H1 (cell line): ENCODE results near the gene SMG9. TPM values are rescaled to one million over a fixed set of nuclear protein-coding genes. Genes with fewer than 3 reads are reported as not detected.
A peak's percentile ranks its signal among the peaks of the same experiment; 100 is the strongest.

Source experiments
- CTCF ChIA-PET: fragments of 300-600 bp; sonication (Branson Sonifier 250); formaldehyde crosslinking; loops from one replicate; lab custom pipeline; 2021; ENCODE audit not compliant: partially characterized antibody; lab: Charles Lee
- POLR2A ChIA-PET: fragments of 300-600 bp; sonication (Branson Sonifier 250); formaldehyde crosslinking; loops from one replicate; lab custom pipeline; 2021; ENCODE audit warnings: inconsistent platforms; ENCODE audit not compliant: partially characterized antibody; lab: Charles Lee
- DNase-seq, 2 experiments: peaks; one replicate each; pipeline versions ENCODE4 v3.0.0 to v3.0.0-alpha.2; 2010 to 2022; ENCODE audit warnings: low spot score in 2 of 2, low read depth in 1 of 2, mixed read lengths in 1 of 2
- FAIRE-seq: peaks from 2 replicates; lab custom pipeline; 2011; peaks lifted over from hg19 to GRCh38; lab: Jason Lieb, UNC
- H2AFZ ChIP-seq: 2 replicates; pipeline ENCODE4 v1.8.1; 2012; ENCODE audit warnings: low read length, inconsistent platforms
- H2AK5ac ChIP-seq: 2 replicates; pipeline ENCODE4 v1.6.1; 2013; ENCODE audit warnings: low read depth, low read length
- H2BK120ac ChIP-seq: replicated peaks from 2 replicates; pipeline ENCODE3; 2013; ENCODE audit warnings: low read depth, low read length, inconsistent platforms
- H2BK12ac ChIP-seq: 2 replicates; pipeline ENCODE4 v1.6.1; 2013; ENCODE audit warnings: low read depth, low read length
- H2BK15ac ChIP-seq: 2 replicates; pipeline ENCODE4 v1.6.1; 2013; ENCODE audit warnings: low read length
- H2BK20ac ChIP-seq: 2 replicates; pipeline ENCODE4 v1.6.1; 2013; ENCODE audit warnings: low read length
- H2BK5ac ChIP-seq: 2 replicates; pipeline ENCODE4 v1.6.1; 2013; ENCODE audit warnings: low read depth, low read length
- H3K14ac ChIP-seq: 2 replicates; pipeline ENCODE4 v1.6.1; 2013; ENCODE audit warnings: inconsistent platforms; ENCODE audit not compliant: insufficient read length
- H3K18ac ChIP-seq: 2 replicates; pipeline ENCODE4 v1.6.1; 2013; ENCODE audit warnings: low read length; ENCODE audit errors: extremely low read depth
- H3K23ac ChIP-seq: 2 replicates; pipeline ENCODE4 v1.6.1; 2013; ENCODE audit warnings: inconsistent platforms; ENCODE audit not compliant: insufficient read length
- H3K23me2 ChIP-seq: 2 replicates; pipeline ENCODE4 v1.6.1; 2013; ENCODE audit warnings: low read depth, low read length
- H3K27ac ChIP-seq: 2 replicates; pipeline ENCODE4 v1.6.1; 2011; ENCODE audit warnings: low read depth, low read length, inconsistent platforms
- H3K27me3 ChIP-seq, 4 experiments: replicated peaks in 1 of 4; 1 replicate in 1 of 4; 2 replicates in 3 of 4; pipeline versions ENCODE4 v1.6.1 to v1.8.1; 2011 to 2013; ENCODE audit warnings: low read length in 3 of 4, mild to moderate bottlenecking in 3 of 4, inconsistent platforms in 2 of 4, mixed read lengths in 2 of 4, moderate library complexity in 1 of 4; ENCODE audit not compliant: control insufficient read depth in 3 of 4, insufficient read depth in 3 of 4; ENCODE audit errors: extremely low read depth in 1 of 4
- H3K36me3 ChIP-seq, 4 experiments: 2 replicates each; pipeline versions ENCODE4 v1.6.1 to v1.8.1; 2011 to 2013; ENCODE audit warnings: mild to moderate bottlenecking in 4 of 4, low read length in 3 of 4, moderate library complexity in 2 of 4, control low read depth in 1 of 4, inconsistent platforms in 1 of 4; ENCODE audit not compliant: insufficient read depth in 4 of 4, control insufficient read depth in 2 of 4
- H3K4ac ChIP-seq: replicated peaks from 2 replicates; pipeline ENCODE3; 2013; ENCODE audit warnings: low read length, low read depth, mixed read lengths, inconsistent platforms; ENCODE audit not compliant: insufficient read length
- H3K4me1 ChIP-seq, 4 experiments: replicated peaks in 1 of 4; 1 replicate in 1 of 4; 2 replicates in 3 of 4; pipeline versions ENCODE4 v1.6.1 to v1.8.1; 2011 to 2013; ENCODE audit warnings: low read length in 3 of 4, inconsistent platforms in 2 of 4, mixed read lengths in 1 of 4; ENCODE audit not compliant: insufficient read depth in 4 of 4, control insufficient read depth in 3 of 4
- H3K4me2 ChIP-seq, 2 experiments: 2 replicates each; pipeline versions ENCODE4 v1.6.1 to v1.8.1; 2011 to 2013; ENCODE audit warnings: low read depth in 2 of 2, low read length in 2 of 2, control low read depth in 1 of 2, inconsistent platforms in 1 of 2, mild to moderate bottlenecking in 1 of 2; ENCODE audit not compliant: insufficient read depth in 1 of 2
- H3K4me3 ChIP-seq, 4 experiments: fragments of 200-600, 300-600 bp in 1 of 4; sonication (generic), shearing (Covaris generic), sonication (Bioruptor Twin) in 1 of 4; 2 replicates each; pipeline versions ENCODE4 v1.5.1 to v1.8.1; 2011 to 2016; ENCODE audit warnings: low read length in 4 of 4, low read depth in 3 of 4, control low read depth in 2 of 4, inconsistent platforms in 2 of 4, mild to moderate bottlenecking in 2 of 4, mixed read lengths in 1 of 4, moderate library complexity in 1 of 4; ENCODE audit not compliant: insufficient read depth in 2 of 4; ENCODE audit errors: extremely low read depth in 1 of 4
- H3K56ac ChIP-seq: replicated peaks from 2 replicates; pipeline ENCODE3; 2013; ENCODE audit warnings: low read depth, mild to moderate bottlenecking, mixed read lengths, low read length, inconsistent platforms; ENCODE audit not compliant: insufficient read length
- H3K79me1 ChIP-seq: 2 replicates; pipeline ENCODE4 v1.6.1; 2013; ENCODE audit warnings: low read depth, low read length, control low read depth
- H3K79me2 ChIP-seq, 2 experiments: 2 replicates each; pipeline versions ENCODE4 v1.6.1 to v1.8.1; 2012 to 2013; ENCODE audit warnings: low read length in 2 of 2, mild to moderate bottlenecking in 2 of 2, inconsistent platforms in 1 of 2; ENCODE audit not compliant: insufficient read depth in 2 of 2, control insufficient read depth in 1 of 2
- H3K9ac ChIP-seq, 4 experiments: replicated peaks in 1 of 4; 1 replicate in 1 of 4; 2 replicates in 3 of 4; pipeline versions ENCODE4 v1.6.1 to v1.8.1; 2011 to 2013; ENCODE audit warnings: low read depth in 3 of 4, low read length in 3 of 4, control low read depth in 2 of 4, mild to moderate bottlenecking in 2 of 4, moderate library complexity in 2 of 4, inconsistent platforms in 1 of 4; ENCODE audit errors: extremely low read depth in 1 of 4
- H3K9me3 ChIP-seq, 2 experiments: 2 replicates each; pipeline versions ENCODE4 v1.6.1 to v1.8.1; 2012 to 2013; ENCODE audit warnings: mild to moderate bottlenecking in 2 of 2, moderate library complexity in 2 of 2, control low read depth in 1 of 2, inconsistent platforms in 1 of 2, low read depth in 1 of 2, low read length in 1 of 2, mixed read lengths in 1 of 2; ENCODE audit not compliant: insufficient read depth in 2 of 2
- H4K20me1 ChIP-seq, 2 experiments: replicated peaks in 1 of 2; 2 replicates each; pipeline versions ENCODE3 to v1.8.1; 2011 to 2013; ENCODE audit warnings: inconsistent platforms in 2 of 2, low read length in 2 of 2, mild to moderate bottlenecking in 1 of 2; ENCODE audit not compliant: insufficient read depth in 2 of 2, control insufficient read depth in 1 of 2
- H4K5ac ChIP-seq: 2 replicates; pipeline ENCODE4 v1.6.1; 2013; ENCODE audit warnings: low read length, low read depth, mixed read lengths, inconsistent platforms; ENCODE audit not compliant: insufficient read length
- H4K8ac ChIP-seq: 2 replicates; pipeline ENCODE4 v1.8.0; 2013; ENCODE audit warnings: mild to moderate bottlenecking, moderate library complexity, low read length, inconsistent platforms; ENCODE audit not compliant: insufficient read depth; ENCODE audit errors: extremely low read depth
- H4K91ac ChIP-seq: replicated peaks from 2 replicates; pipeline ENCODE3; 2013; ENCODE audit warnings: low read length, mixed read lengths, inconsistent platforms; ENCODE audit not compliant: insufficient read length
- BCL11A ChIP-seq, 2 experiments: IDR thresholded peaks; one replicate each; pipeline ENCODE4 v1.6.1; 2011; ENCODE audit warnings: low read depth in 2 of 2, low read length in 2 of 2, mild to moderate bottlenecking in 2 of 2
- CEBPB ChIP-seq: IDR thresholded peaks from 2 replicates; pipeline ENCODE4 v1.6.1; 2012; ENCODE audit warnings: low read depth, low read length
- E2F6 ChIP-seq: IDR thresholded peaks from 2 replicates; pipeline ENCODE4 v1.6.1; 2012; ENCODE audit warnings: inconsistent platforms
- EGR1 ChIP-seq: IDR thresholded peaks from 2 replicates; pipeline ENCODE4 v1.6.1; 2011; ENCODE audit warnings: low read depth, low read length, borderline replicate concordance
- WGBS, 2 experiments: shearing (Covaris generic) in 1 of 2; methylation state at CpG; one replicate each; pipeline versions ENCODE4 v1.1.6 to v1.1.7; 2013 to 2015; ENCODE audit warnings: low lambda C conversion rate in 2 of 2, mixed read lengths in 2 of 2, inconsistent platforms in 1 of 2, low coverage in 1 of 2, missing lambda C conversion rate in 1 of 2; ENCODE audit not compliant: insufficient replicate concordance in 2 of 2, insufficient coverage in 1 of 2, insufficient read length in 1 of 2; ENCODE audit errors: extremely low coverage in 1 of 2, missing lambda C conversion rate in 1 of 2; 5-methylcytosine and 5-hydroxymethylcytosine counted together
- polyA plus RNA-seq, 7 experiments: library from polyadenylated mRNA; depleted of rRNA in 3 of 7; stranded (reverse) in 5 of 7; unstranded in 2 of 7; fragments of >200 nt in 5 of 7; fragments of 200-250 nt in 2 of 7; gene quantifications; 1 replicate in 5 of 7; 2 replicates in 1 of 7; 4 replicates in 1 of 7; pipeline versions ENCODE4 v1.2.1 to v1.2.3, GENCODE V29; 2011 to 2013; ENCODE audit warnings: missing spikeins in 2 of 7, mixed read lengths in 2 of 7
- total RNA-seq: library from RNA; stranded (reverse); fragmentation: NEBNext Ultra II Directional; extraction: Animal tissue kit (Norgen Biotek cat#: 25700); gene quantifications from 2 replicates; pipeline ENCODE4 v1.2.1, GENCODE V29; 2021

The SMG9 gene
- total and polyA plus RNA-seq, 2 of the 8 experiments (the other 6 are each of a cell fraction or from before 2014, with no cell fraction given) = 20.4 to 28.7 TPM

DNA sequence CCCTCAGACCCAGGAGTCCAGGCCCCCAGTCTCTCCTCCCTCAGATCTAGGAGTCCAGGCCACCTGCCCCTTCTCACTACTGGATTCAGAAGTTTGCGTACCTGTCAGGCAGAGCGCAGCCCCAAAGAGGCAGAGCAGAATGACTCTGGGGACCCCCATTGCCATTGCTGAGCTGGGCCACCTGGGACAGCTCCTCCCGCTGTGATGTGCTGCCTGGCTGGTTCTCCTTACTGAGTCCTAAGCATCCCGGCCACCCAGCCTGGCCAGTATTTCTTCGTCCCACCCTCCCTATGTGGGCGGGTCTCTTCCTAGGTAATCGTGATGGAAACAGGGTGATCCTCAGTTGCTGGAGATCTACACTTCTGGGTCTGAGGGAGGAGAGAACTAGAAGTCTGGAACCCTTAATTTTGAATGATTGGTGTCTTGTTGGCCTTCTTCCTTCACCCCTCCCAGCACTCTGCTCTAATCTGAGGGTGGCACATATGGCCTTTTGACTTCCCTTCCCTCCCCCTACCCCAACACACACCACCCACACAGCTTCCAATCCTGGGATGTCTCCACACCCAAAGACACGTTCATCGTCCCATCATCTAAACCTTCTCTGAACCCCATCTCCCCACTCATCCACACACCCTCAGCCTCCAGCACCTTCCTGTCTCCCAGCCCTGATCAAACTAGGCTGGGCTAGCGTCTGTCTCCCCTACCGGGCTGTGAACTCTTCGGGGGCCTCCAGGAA, 47.6 kb upstream of the SMG9 start, which contains the start of gene LYPD5:
LYPD5 (minus strand) TSS at position 232 of the 736 bp plus-strand sequence; CDS start at position 165, 67 bp downstream.
- H3K4me1 ChIP-seq = peaks cover 0 to 5% (median 3%) of the 10 kb centered on the region in 4 experiments; a peak in 5 of 7 replicates
- no peak for DNase-seq
- peaks cover 4 to 23% (median 19%) of the 10 kb centered on the region in 4 experiments for H3K27me3 ChIP-seq
- WGBS, 2 experiments = 75% methylated on average over 10 of the region's 12 CpGs; no CpG with 5 or more reads in 1 of the 2 experiments
- no peak within 1 kb of the TSS for H3K4me3 ChIP-seq
- FAIRE-seq = no peak
- H3K56ac ChIP-seq = no peak within 1 kb of the TSS
- no peak within 1 kb of the TSS for H3K4ac ChIP-seq
- H3K4me2 ChIP-seq = no peak within 1 kb of the TSS
- CTCF ChIA-PET = interaction anchor here (0.7 kb wide), 1 partner anchor 751 kb away, joined by 3 read pairs; no protein-coding TSS in a partner anchor
- H3K9ac ChIP-seq = no peak within 1 kb of the TSS
- H2BK12ac ChIP-seq = no peak within 1 kb of the TSS
- no peak within 1 kb of the TSS for H3K23ac ChIP-seq
- H4K5ac ChIP-seq = no peak within 1 kb of the TSS
- H3K14ac ChIP-seq = no peak within 1 kb of the TSS
- peaks cover 0 to 3% of the 10 kb centered on the region in 2 experiments for H4K20me1 ChIP-seq
- H3K36me3 ChIP-seq = no peaks in the 10 kb centered on the region
- no peaks in the 10 kb centered on the region for H3K79me1 ChIP-seq
- no peak within 1 kb of the TSS for H2BK15ac ChIP-seq
- no peak within 1 kb of the TSS for H4K91ac ChIP-seq
- no peak within 1 kb of the TSS for H2BK120ac ChIP-seq
- H4K8ac ChIP-seq = peak within 1 kb of the TSS; percentile 75; the same call in 1 of the 2 replicates
- no peak within 1 kb of the TSS for H2AFZ ChIP-seq
- peaks cover 8% of the 10 kb centered on the region for H3K23me2 ChIP-seq
- no peaks in the 10 kb centered on the region for H3K9me3 ChIP-seq
- no peak within 1 kb of the TSS for H3K27ac ChIP-seq
- H2AK5ac ChIP-seq = no peak within 1 kb of the TSS
- no peak within 1 kb of the TSS for H3K18ac ChIP-seq
- no peaks in the 10 kb centered on the region for H3K79me2 ChIP-seq
- no peak within 1 kb of the TSS for H2BK5ac ChIP-seq
- no peak within 1 kb of the TSS for H2BK20ac ChIP-seq
- POLR2A ChIA-PET = no interaction called here
- no peak for TF ChIP-seq E2F6
- TF ChIP-seq EGR1 = no peak
- no peak for TF ChIP-seq BCL11A (IDR thresholded peaks at IDR 0.05; ENCODE audit: low read depth in 2 of 2, low read length in 2 of 2)
- TF ChIP-seq CEBPB = no peak
